Measurements from ENCODE around the gene TIMP4.

The TIMP4 gene

GRCh38 chr3:12186515-12187286, 28.0 kb upstream of the TIMP4 start:
- TF ChIP-seq CTCF (IDR thresholded peaks at IDR 0.05; ENCODE audit: low read depth, low read length, missing control alignments), result no peak
- no peak for DNase-seq (ENCODE audit: extremely low read depth, low read depth)
- no peak overlapping the region for H3K4me3 ChIP-seq (replicated peaks; ENCODE audit: low read depth, low read length)

GRCh38 chr3:12186046-12186445, 27.3 kb upstream of the TIMP4 start:
- TF ChIP-seq CTCF (IDR thresholded peaks at IDR 0.05; ENCODE audit: low read depth, low read length, missing control alignments), result no peak
- no peak for DNase-seq (ENCODE audit: extremely low read depth, low read depth)
- H3K4me3 ChIP-seq (replicated peaks; ENCODE audit: low read depth, low read length), result no peak overlapping the region

GRCh38 chr3:12185172-12185710, 26.5 kb upstream of the TIMP4 start:
- TF ChIP-seq CTCF (IDR thresholded peaks at IDR 0.05; ENCODE audit: low read depth, low read length, missing control alignments), result no peak
- DNase-seq (ENCODE audit: extremely low read depth, low read depth), result no peak
- no peak overlapping the region for H3K4me3 ChIP-seq (replicated peaks; ENCODE audit: low read depth, low read length)

GRCh38 chr3:12184541-12184940, 25.8 kb upstream of the TIMP4 start:
- TF ChIP-seq CTCF (IDR thresholded peaks at IDR 0.05; ENCODE audit: low read depth, low read length, missing control alignments), result no peak
- no peak for DNase-seq (ENCODE audit: extremely low read depth, low read depth)

GRCh38 chr3:12182687-12183441, 24.2 kb upstream of the TIMP4 start:
- DNase-seq (ENCODE audit: extremely low read depth, low read depth), result no peak
- H3K4me3 ChIP-seq (replicated peaks; ENCODE audit: low read depth, low read length), result no peak overlapping the region
- TF ChIP-seq CTCF (IDR thresholded peaks at IDR 0.05; ENCODE audit: low read depth, low read length, missing control alignments), result no peak

More at GRCh38 chr3:12184541-12184940, 25.8 kb upstream of the TIMP4 start:
- H3K4me3 ChIP-seq (replicated peaks; ENCODE audit: low read depth, low read length), result no peak overlapping the region

- TF ChIP-seq CTCF (IDR thresholded peaks at IDR 0.05; ENCODE audit: low read depth, low read length, missing control alignments), result no peak
- no peak for DNase-seq (ENCODE audit: extremely low read depth, low read depth)
- H3K4me3 ChIP-seq (replicated peaks; ENCODE audit: low read depth, low read length), result no peak overlapping the region
Measured at GRCh38 chr3:12181806-12182205, 23.1 kb upstream of the TIMP4 start.
